GM12878 (cell line): ENCODE measurements around the gene C19orf38. TPM values are rescaled to one million over a fixed set of nuclear protein-coding genes. Genes with fewer than 3 reads are reported as not detected.
"Not testable (repeated sequence)": the region's sequence is repeated elsewhere in the genome, so short reads cannot be mapped to it uniquely, and the experiment has no call there.

Source experiments
- ATAC-seq: fragments of 200-7000 bp; cut with Tn5 transposase; 3 replicates; pipeline ENCODE4 v1.9.1; 2020; ENCODE audit warnings: mild to moderate bottlenecking, moderate library complexity
- BruUV-seq: library from RNA; stranded (reverse); fragments of 400-500 nt; replicated peaks from 2 replicates; lab custom pipeline; 2021; lab: Mats Ljungman, UMichigan
- CTCF ChIA-PET: fragments of 300-600 bp; sonication (Branson Sonifier 250); formaldehyde crosslinking; extraction: SDS; loops from one replicate; lab custom pipeline; 2021; ENCODE audit warnings: inconsistent platforms; lab: Yijun Ruan, JAX
- POLR2A ChIA-PET: fragments of 350-600 bp; formaldehyde crosslinking; extraction: SDS; loops from one replicate; lab custom pipeline; 2021; ENCODE audit warnings: inconsistent platforms; lab: Charles Lee
- RAD21 ChIA-PET: fragments of 300-600 bp; sonication (Branson Sonifier 250); formaldehyde crosslinking; loops from one replicate; lab custom pipeline; 2023; ENCODE audit warnings: antibody characterized with exemption; ENCODE audit not compliant: unreplicated experiment; lab: Charles Lee
- SMC1A ChIA-PET: fragments of 300-600 bp; sonication (Branson Sonifier 250); formaldehyde crosslinking; loops from one replicate; lab custom pipeline; 2023; ENCODE audit not compliant: unreplicated experiment, uncharacterized antibody; lab: Charles Lee
- DNase-seq: peaks from one replicate; pipeline ENCODE4 v3.0.0-alpha.2; 2011; ENCODE audit warnings: low read depth, low spot score
- FAIRE-seq: peaks from 3 replicates; lab custom pipeline; 2011; peaks lifted over from hg19 to GRCh38; lab: Jason Lieb, UNC
- H2AFZ ChIP-seq: 2 replicates; pipeline ENCODE4 v1.6.0; 2011; ENCODE audit warnings: low read depth, low read length, control low read depth; ENCODE audit not compliant: control insufficient read depth
- H3K27ac ChIP-seq: 2 replicates; pipeline ENCODE4 v1.5.1; 2011; ENCODE audit warnings: control low read depth; ENCODE audit not compliant: control insufficient read depth, insufficient read depth
- H3K27me3 ChIP-seq, 2 experiments: replicated peaks in 1 of 2; 2 replicates each; pipeline versions ENCODE4 v1.6.0 to v1.6.1; 2011; ENCODE audit warnings: low read length in 1 of 2; ENCODE audit not compliant: control insufficient read depth in 2 of 2, insufficient read depth in 2 of 2
- H3K36me3 ChIP-seq, 2 experiments: 2 replicates each; pipeline ENCODE4 v1.5.1; 2011; ENCODE audit warnings: low read length in 1 of 2; ENCODE audit not compliant: control insufficient read depth in 2 of 2, insufficient read depth in 2 of 2
- H3K4me1 ChIP-seq: 2 replicates; pipeline ENCODE4 v1.6.1; 2011; ENCODE audit warnings: mild to moderate bottlenecking, low read length, moderate library complexity, mixed read lengths; ENCODE audit not compliant: control insufficient read depth, insufficient read depth
- H3K4me2 ChIP-seq: 2 replicates; pipeline ENCODE4 v1.6.0; 2011; ENCODE audit warnings: control low read depth; ENCODE audit not compliant: control insufficient read depth, insufficient read depth
- H3K4me3 ChIP-seq: fragments of 200-600 bp; sonication (generic); 2 replicates; pipeline ENCODE4 v1.5.1; 2016
- H3K79me2 ChIP-seq: 2 replicates; pipeline ENCODE4 v1.6.0; 2011; ENCODE audit warnings: low read length; ENCODE audit not compliant: control insufficient read depth, insufficient read depth
- H3K9ac ChIP-seq: 2 replicates; pipeline ENCODE4 v1.8.0; 2011; ENCODE audit warnings: low read length, control low read depth, mixed read lengths; ENCODE audit not compliant: control insufficient read depth, insufficient read depth
- H3K9me3 ChIP-seq: replicated peaks from 3 replicates; pipeline ENCODE4 v1.5.1; 2011; ENCODE audit warnings: mild to moderate bottlenecking, low read length; ENCODE audit not compliant: control insufficient read depth, insufficient read depth
- H4K20me1 ChIP-seq: 2 replicates; pipeline ENCODE4 v1.6.0; 2011; ENCODE audit not compliant: control insufficient read depth, insufficient read depth
- BRCA1 ChIP-seq: IDR thresholded peaks from 2 replicates; pipeline ENCODE4 v1.6.1; 2011; ENCODE audit warnings: low read depth, low read length, improper control_type of control experiment
- CHD1 ChIP-seq: IDR thresholded peaks from 2 replicates; pipeline ENCODE4 v1.6.1; 2012; ENCODE audit warnings: low read depth, low read length, improper control_type of control experiment
- ETV6 ChIP-seq, 2 experiments: fragments of 450-650 bp in 1 of 2; IDR thresholded peaks in 1 of 2; conservative IDR thresholded peaks in 1 of 2; 2 replicates each; pipeline ENCODE4 v1.6.1; 2014; ENCODE audit warnings: antibody characterized with exemption in 1 of 2, borderline replicate concordance in 1 of 2, low read depth in 1 of 2, mild to moderate bottlenecking in 1 of 2, moderate library complexity in 1 of 2
- FOS ChIP-seq: IDR thresholded peaks from 3 replicates; pipeline ENCODE4 v1.6.1; 2011; ENCODE audit warnings: borderline replicate concordance; ENCODE audit not compliant: insufficient read length; ENCODE audit errors: extremely low read depth
- HCFC1 ChIP-seq: fragments of 150-350 bp; IDR thresholded peaks from 2 replicates; pipeline ENCODE4 v1.6.1; 2014; ENCODE audit warnings: low read length
- MTA2 ChIP-seq: fragments of 450-650 bp; IDR thresholded peaks from 2 replicates; pipeline ENCODE4 v1.6.1; 2016; ENCODE audit warnings: low read depth, mild to moderate bottlenecking, moderate library complexity
- NBN ChIP-seq: fragments of 450-650 bp; IDR thresholded peaks from 2 replicates; pipeline ENCODE4 v1.6.1; 2016
- SRF ChIP-seq, 2 experiments: IDR thresholded peaks; 2 replicates each; pipeline ENCODE4 v1.6.1; 2011; ENCODE audit warnings: low read depth in 2 of 2, low read length in 2 of 2, mild to moderate bottlenecking in 1 of 2, moderate library complexity in 1 of 2
- TCF7 ChIP-seq: IDR thresholded peaks from 2 replicates; pipeline ENCODE4 v1.6.1; 2014; ENCODE audit warnings: antibody characterized with exemption, borderline replicate concordance
- ZNF207 ChIP-seq: fragments of 450-650 bp; IDR thresholded peaks from 2 replicates; pipeline ENCODE4 v1.6.1; 2014; ENCODE audit warnings: antibody characterized with exemption, mild to moderate bottlenecking, borderline replicate concordance
- WGBS: methylation state at CpG from one replicate; pipeline ENCODE4 v1.1.6; 2016; ENCODE audit warnings: low lambda C conversion rate; ENCODE audit not compliant: insufficient replicate concordance, insufficient coverage; ENCODE audit errors: missing lambda C conversion rate; 5-methylcytosine and 5-hydroxymethylcytosine counted together
- in situ Hi-C: fragments of 300-500 bp; cut with MboI; formaldehyde crosslinking; loops from 9 replicates; pipeline ENCODE4 v1.14.3; 2018; ENCODE audit warnings: mixed read lengths
- intact Hi-C: fragments of 100-400 bp; cut with micrococcal nuclease; formaldehyde crosslinking; loops from one replicate; pipeline ENCODE4 v1.14.2; 2022; ENCODE audit not compliant: unreplicated experiment
- polyA plus RNA-seq, 11 experiments: library from polyadenylated mRNA; depleted of rRNA in 4 of 11; unstranded in 6 of 11; stranded (reverse) in 5 of 11; fragments of >200 nt; fragmentation: Nextera tagmentation in 4 of 11; fragmentation: Illumina TruSeq in 1 of 11; extraction: Ambion mirVana in 4 of 11; extraction: Trizol in 1 of 11; gene quantifications; 1 replicate in 1 of 11; 2 replicates in 10 of 11; pipeline versions ENCODE4 v1.2.1 to v1.2.3, GENCODE V29; 2011 to 2016; ENCODE audit warnings: inconsistent platforms in 2 of 11, missing spikeins in 2 of 11, low read depth in 1 of 11
- total RNA-seq, 4 experiments: library from RNA; depleted of rRNA in 3 of 4; stranded (reverse); fragments of >200 nt in 3 of 4; fragmentation: Illumina TruSeq in 1 of 4; extraction: Trizol in 1 of 4; gene quantifications; 2 replicates each; pipeline versions ENCODE4 v1.2.1 to v1.2.3, GENCODE V29; 2013 to 2021
- TF ChIP-seq, protein P1 (sequence below): fragments of 450-650 bp; IDR thresholded peaks from 2 replicates; pipeline ENCODE4 v1.6.1; 2016; ENCODE audit warnings: mild to moderate bottlenecking

Gene C19orf38
- total and polyA plus RNA-seq, 10 of the 15 experiments (the other 5 are each of a cell fraction or from before 2014, with no cell fraction given), result 2.6 to 7.5 (median 5.0) TPM

DNA sequence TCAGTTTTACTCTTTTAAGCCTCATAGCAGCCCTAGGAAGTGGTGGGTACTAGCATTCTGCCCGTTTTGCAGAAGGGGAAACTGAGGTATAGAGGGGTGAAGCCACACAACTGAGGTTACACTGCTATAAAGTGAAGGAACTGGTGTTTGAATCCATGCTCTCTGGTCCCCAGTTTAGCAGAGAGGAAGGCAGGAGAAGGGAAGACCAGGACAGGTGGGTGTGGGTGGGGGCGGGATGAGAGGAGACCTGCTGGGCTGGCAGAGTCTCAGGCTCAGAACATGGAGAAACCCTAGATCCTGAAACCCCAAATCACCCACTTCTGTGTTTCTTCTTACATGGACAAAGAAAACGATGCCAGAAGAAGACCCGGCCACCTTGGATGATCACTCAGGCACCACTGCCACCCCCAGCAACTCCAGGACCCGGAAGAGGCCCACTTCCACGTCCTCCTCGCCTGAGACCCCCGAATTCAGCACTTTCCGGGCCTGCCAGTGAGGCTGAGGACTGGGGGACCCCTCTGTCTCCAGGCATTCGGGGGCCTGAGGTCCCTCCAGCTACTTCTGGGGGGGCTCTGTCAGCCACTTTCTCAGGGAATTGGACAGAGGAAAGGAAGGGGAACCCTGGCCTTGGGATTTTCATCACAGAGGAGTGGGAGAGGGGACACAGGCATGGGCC, 20.8 kb downstream of the C19orf38 start:
- peaks cover 17% of the 10 kb centered on the region for H3K4me1 ChIP-seq
- SMC1A ChIA-PET, result interaction anchor here (0.9 to 6.9 kb wide), 5 partner anchors 9 to 150 kb away, joined by 3 to 102 read pairs (median 4); partner anchors contain the start of genes DNM2 and TMED1
- H3K4me2 ChIP-seq, result peak overlapping the region; percentile 81
- in situ Hi-C loops, result no loop called here
- ATAC-seq, result no peak
- no peaks in the 10 kb centered on the region for H3K27me3 ChIP-seq
- FAIRE-seq, result no peak
- H3K9ac ChIP-seq, result no peak overlapping the region
- WGBS, result 80% methylated on average over 10 of the region's 10 CpGs
- no TSS peak for BruUV-seq
- peak overlapping the region; percentile 43; the same call in 1 of the 2 replicates for H3K4me3 ChIP-seq
- no peak for TF ChIP-seq CHD1
- no peak for TF ChIP-seq MTA2
- no peak for TF ChIP-seq SRF (IDR thresholded peaks at IDR 0.05; ENCODE audit: low read depth in 2 of 2, low read length in 2 of 2)
- TF ChIP-seq ZNF207, result no peak
- no peak for TF ChIP-seq FOS
- no peak for TF ChIP-seq NBN
- no peak for TF ChIP-seq BRCA1
- TF ChIP-seq, protein P1, sequence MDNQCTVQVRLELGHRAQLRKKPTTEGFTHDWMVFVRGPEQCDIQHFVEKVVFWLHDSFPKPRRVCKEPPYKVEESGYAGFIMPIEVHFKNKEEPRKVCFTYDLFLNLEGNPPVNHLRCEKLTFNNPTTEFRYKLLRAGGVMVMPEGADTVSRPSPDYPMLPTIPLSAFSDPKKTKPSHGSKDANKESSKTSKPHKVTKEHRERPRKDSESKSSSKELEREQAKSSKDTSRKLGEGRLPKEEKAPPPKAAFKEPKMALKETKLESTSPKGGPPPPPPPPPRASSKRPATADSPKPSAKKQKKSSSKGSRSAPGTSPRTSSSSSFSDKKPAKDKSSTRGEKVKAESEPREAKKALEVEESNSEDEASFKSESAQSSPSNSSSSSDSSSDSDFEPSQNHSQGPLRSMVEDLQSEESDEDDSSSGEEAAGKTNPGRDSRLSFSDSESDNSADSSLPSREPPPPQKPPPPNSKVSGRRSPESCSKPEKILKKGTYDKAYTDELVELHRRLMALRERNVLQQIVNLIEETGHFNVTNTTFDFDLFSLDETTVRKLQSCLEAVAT, result no peak
- TF ChIP-seq HCFC1, result no peak
- no peak for TF ChIP-seq ETV6 (conservative IDR thresholded peaks at IDR 0.05 in 1 of 2, IDR thresholded peaks at IDR 0.05 in 1 of 2; ENCODE audit: borderline replicate concordance in 1 of 2, low read depth in 1 of 2)
- no peak for TF ChIP-seq TCF7
- TF ChIP-seq, all 136 proteins: peak for 0
- no peaks in the 10 kb centered on the region for H4K20me1 ChIP-seq
- peaks cover 22% of the 10 kb centered on the region for H3K79me2 ChIP-seq
- intact Hi-C loops, result no loop called here
- no peak for DNase-seq
- RAD21 ChIA-PET, result interaction anchor here (1.3 to 5.8 kb wide), 2 partner anchors 10 to 151 kb away, joined by 6 to 102 read pairs; partner anchors contain the start of gene DNM2
- peak overlapping the region; percentile 85; the same call in 1 of the 2 replicates for H3K27ac ChIP-seq
- no peaks in the 10 kb centered on the region for H3K36me3 ChIP-seq
- no peak overlapping the region for H2AFZ ChIP-seq
- POLR2A ChIA-PET, result interaction anchor here (0.6 to 2.3 kb wide), 7 partner anchors 18 to 1117 kb away, joined by 3 to 17 read pairs (median 5); partner anchors contain the start of genes DNM2 and TMED1
- CTCF ChIA-PET, result interaction anchor here (0.7 to 7.5 kb wide), 7 partner anchors 9 to 344 kb away, joined by 3 to 211 read pairs (median 6); partner anchors contain the start of gene DNM2
- no peaks in the 10 kb centered on the region for H3K9me3 ChIP-seq

GRCh38 chr19:10869872-10870311, 21.7 kb downstream of the C19orf38 start:
- BruUV-seq, DNase-seq, H4K20me1 ChIP-seq, ATAC-seq, in situ Hi-C loops, H3K9ac ChIP-seq, H3K4me3 ChIP-seq, H3K4me2 ChIP-seq, FAIRE-seq, H3K27me3 ChIP-seq, H2AFZ ChIP-seq, H3K36me3 ChIP-seq, H3K9me3 ChIP-seq: not testable (repeated sequence)
- intact Hi-C loops, result loop anchor here (10.0 kb wide), 1 partner anchor 695 kb away; no protein-coding TSS in a partner anchor
- ChIA-PET RAD21 (interaction anchor here (0.6 to 3.5 kb wide), 3 partner anchors 34 to 111 kb away, joined by 3 to 19 read pairs (median 3); partner anchors contain the start of gene TMED1), POLR2A (interaction anchor here (0.6 to 1.4 kb wide), 3 partner anchors 9 to 277 kb away, joined by 4 to 5 read pairs (median 4); no protein-coding TSS in a partner anchor), CTCF (interaction anchor here (0.6 to 1.4 kb wide), 6 partner anchors 9 to 289 kb away, joined by 3 to 6 read pairs (median 4); partner anchors contain the start of gene TMED1), SMC1A (interaction anchor here (1.0 kb wide), 1 partner anchor 9 kb away, joined by 3 read pairs; no protein-coding TSS in a partner anchor)
- Histone ChIP-seq H3K79me2 (peaks cover 31% of the 10 kb centered on the region), H3K27ac (peak overlapping the region; percentile 87; the same call in 1 of the 2 replicates), H3K4me1 (peaks cover 25% of the 10 kb centered on the region)
- 99% methylated on average over 11 of the region's 11 CpGs for WGBS
